GM18526 (cell line): ENCODE measurements around the gene NUAK1.

Source experiments
- POLR2A ChIP-seq: IDR thresholded peaks from 3 replicates; pipeline ENCODE4 v1.6.1; 2011; ENCODE audit not compliant: insufficient read length; ENCODE audit errors: extremely low read depth

The NUAK1 gene

DNA sequence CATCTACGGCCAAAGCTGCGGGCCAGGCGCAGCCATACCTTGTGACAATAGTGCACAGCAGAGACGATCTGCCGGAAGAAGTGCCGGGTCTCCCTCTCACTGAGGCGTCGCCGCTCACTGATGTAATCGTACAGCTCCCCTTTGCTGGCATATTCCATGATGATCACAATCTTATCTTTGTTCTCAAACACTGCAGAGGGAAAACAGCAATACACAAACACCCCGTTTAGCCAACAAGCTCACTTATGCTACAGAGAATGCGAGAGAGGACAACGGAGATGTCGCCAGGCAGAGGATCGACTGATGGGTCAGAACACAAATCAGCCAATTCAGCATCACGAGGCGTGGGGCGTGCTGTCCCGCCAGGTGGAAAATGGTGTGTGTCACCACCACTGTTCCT, 52.1 kb downstream of the NUAK1 start:
- TF ChIP-seq POLR2A: no peak

DNA sequence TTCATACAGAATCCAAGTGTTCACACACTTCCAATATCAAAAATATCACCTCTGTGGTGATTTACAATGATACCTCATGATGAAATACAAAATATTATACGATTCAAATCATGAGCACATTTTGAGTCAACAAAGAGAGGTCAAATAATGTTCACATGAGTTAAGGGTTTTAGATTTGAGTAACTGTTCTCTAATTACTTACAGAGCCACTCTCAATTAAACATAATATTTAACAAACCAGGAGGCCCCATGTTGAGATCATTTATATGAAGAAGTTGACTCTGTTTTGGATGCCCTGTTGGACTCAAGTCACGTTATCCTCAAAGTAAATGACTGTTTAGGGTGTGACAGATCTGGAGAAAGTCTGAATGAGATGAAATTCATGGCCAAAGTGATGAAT, 53.5 kb downstream of the NUAK1 start:
- no peak for TF ChIP-seq POLR2A

DNA sequence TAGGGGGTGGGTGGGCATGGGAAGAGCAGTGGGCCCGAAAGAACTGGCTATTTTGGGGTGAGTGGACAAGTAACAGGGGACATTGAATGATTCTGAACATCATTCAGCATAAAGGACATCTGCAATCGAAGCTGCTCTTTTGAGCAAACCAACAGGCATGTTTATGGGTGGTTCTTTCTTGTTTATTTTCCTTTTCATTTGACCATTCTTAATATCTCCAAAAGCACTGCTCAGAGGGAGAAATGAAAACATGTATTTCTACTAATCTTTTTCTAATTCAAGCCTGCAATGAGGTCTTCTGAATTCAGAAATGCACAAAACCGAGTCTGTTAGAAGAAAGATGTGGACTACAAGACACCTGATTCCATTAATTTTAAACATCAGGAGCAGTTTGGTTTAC, 54.0 kb downstream of the NUAK1 start:
- TF ChIP-seq POLR2A: no peak

DNA sequence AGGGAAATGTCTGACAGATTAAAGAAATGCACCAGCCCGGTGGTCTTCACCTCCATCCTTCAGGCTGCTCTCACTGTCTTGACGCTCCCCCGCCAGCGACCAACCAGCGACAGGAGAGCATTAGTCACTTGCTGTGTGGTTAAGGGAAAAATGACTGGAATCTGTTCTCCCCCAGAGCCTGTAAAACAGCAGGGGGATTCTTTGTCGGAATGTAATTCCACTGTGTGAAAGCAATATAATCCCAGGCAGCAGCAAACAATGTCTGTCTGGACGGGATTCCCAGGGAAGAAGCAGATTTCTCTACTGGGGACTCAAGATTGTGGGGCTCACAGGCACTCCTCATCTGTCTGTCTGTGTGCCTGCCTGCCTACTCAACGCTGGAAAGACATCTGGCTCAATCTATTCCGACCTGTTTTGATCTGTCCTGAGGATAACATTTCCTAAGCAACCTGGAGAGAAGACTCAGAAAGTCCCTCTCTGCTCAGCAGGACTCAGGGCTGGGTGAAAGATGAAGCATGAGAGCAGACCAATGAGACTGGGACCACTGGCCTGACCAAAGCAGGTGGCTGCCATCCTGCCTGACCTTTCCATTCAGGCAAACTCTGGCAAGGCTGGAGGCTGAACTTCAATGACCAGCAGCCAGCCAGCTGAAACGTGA, 54.6 kb downstream of the NUAK1 start:
- no peak for TF ChIP-seq POLR2A

DNA sequence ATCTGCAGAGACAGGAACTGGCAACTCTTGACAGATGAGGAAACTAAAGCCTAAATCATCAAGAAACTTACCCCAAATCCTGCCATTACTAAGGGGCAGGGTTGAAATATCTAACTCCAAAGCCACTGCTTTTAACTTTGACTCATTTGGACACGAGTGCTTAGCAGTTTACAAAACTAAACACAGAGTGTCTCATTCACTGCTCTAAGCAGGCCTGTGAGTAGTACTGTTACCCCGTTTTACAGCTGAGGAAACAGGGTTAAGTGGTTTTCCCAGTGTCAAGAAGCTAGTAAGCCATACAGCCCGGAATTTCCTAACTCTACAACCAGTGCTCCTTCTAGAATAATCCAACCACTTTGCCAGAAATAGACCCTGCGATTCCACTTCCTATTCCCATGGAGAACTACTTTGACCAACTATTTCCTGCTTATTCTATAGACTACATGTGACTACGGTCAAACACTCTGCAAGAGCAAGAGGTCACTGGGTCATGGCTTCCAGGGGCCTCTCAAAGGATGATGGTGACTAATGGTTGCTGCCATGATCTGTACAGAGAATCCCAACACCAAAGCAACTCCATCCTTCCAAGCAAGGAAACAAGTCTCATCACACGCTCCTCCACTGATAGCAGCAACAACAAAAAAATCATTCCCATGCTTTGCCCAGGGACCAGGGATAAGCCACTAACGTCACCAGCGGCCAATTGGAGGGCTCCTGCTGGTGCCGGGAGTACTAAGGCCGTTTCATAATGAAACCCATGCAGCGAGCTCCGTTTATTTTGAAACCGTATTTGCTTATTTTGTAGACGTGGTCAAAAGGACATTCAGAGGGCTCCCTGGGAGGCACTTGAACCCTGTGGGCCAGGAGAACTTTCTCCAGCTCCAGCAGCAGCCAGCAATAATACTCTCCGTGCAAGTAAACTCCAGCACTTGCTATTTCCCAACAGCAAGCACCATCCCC, 56.3 kb downstream of the NUAK1 start:
- TF ChIP-seq POLR2A: no peak

DNA sequence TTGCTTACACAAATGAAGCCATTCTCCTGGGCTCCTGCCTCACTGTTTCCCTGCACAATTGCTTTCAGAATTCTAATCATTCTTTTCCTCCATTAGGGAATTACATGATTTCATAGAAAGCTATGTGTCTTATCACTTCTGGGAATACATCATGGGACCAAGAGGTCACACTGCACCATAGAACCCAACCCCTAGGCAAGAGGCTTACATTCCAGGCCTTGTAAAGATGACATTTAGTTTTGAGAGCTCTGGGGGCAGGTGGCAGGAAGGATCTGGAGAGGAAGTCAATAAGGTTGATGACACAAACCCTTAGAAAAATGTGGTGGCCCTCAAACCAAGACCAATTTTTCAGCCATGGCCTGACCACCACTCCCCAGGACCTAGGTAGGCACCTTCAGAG, 57.1 kb downstream of the NUAK1 start:
- no peak for TF ChIP-seq POLR2A

DNA sequence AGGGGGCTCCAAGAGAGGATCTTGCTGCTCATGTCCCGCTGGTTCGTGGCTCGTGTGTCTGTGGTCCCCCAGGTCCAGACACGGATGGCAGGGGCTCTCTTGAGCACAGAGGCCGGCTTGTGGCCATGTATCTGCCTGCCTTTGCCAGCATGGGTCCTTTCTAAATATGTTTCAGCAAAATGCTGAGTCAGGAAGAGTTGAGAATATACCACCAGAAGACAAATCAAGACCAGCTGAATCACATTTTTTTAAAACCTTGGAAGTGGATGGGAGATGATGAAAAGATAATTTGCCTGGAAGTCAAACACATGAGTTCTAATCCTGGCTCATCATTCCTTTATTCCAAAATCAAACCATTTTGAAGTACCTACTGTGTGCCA, 58.0 kb downstream of the NUAK1 start:
- no peak for TF ChIP-seq POLR2A

DNA sequence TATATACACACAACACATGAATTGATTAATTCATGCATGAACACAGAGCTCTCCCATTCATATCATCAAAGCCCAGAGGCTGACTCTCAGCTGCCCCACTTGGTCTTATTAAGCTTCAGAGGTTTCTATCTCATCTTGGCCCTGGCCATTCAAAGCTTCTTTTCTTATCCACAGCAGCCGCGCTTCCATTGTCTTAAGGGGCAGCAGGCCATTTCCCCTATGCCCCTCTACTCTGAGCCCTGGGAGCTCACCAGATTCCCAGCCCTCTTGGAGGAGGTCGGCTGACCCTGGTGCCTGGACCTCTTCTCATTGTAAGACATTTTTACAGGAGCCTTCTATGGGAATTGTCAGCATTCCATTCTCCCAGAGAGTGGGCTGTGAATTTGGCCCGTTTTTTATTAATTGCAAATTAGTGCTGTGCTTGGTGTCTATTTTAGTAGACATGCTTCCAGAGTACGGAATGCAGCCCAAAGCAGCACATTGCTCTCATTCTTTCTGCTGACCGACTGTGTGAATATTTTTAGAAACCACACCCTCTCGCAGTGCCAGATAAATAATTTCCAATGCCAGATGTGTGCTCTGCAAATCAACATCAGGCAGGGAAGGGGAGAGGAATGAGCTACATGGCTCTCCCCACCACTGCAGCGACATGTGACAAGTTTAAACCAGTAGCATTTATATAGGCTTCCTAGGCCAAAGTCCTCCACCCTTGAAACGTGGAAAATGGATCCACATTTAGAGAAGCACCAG, 58.5 kb downstream of the NUAK1 start:
- TF ChIP-seq POLR2A: no peak

DNA sequence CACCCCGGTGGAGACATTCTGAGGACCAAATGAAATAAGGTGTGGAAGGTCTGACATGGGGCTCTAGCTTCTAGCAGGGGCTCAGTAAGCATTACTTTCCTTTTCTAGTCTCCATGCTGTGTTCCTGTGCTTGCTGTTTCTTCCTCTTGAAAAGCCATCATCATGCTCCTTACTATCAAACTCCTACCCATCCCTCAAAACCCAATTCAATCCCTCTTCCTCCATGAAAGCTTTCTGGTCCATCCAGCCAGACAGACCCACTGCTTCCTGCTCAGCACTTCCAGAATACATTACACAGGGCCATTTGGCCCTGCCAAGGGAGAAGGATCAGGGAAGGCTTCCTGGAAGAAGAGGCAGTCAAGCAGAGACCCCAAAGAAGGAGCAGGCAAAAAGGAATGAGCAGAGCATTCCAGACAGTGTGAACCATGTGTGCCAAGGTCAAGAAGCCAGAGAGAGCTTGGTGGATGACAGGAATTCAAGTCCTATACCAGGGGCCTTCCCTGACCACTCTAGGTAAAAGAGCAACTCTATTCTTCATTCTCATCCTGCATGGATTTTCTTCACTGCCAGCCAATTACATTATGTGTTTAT, 59.5 kb downstream of the NUAK1 start:
- no peak for TF ChIP-seq POLR2A

DNA sequence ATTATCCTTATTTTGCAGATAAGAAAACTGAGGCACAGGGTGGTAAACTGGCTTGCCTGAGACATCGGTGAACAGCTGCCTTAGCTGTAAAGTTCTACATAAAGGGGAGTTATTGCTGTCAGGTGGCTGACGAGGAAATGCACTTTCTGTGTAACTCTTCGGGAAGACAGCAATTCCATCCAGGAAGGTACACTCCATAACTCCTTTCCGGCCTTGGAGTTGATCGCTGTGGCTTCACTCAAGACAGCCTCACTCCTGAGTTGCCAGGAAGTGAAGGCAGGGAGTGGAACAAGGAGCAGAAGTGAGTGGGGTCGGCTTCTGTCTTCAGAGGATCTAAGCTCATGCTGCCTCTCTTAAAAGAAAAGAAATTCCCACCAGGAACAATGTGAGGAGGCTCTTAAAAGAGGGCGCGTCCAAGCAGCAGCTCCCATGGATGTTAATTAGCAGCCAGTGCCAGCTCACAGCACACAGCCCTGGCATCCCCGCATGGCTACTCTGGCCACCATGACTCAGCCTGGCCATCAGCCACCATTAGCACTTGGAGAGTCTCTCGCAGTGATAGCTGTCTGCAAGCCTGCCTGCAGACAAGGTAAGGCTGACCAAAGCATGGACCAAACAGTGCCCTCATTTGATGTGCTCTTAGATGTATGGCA, 60.3 kb downstream of the NUAK1 start:
- no peak for TF ChIP-seq POLR2A

DNA sequence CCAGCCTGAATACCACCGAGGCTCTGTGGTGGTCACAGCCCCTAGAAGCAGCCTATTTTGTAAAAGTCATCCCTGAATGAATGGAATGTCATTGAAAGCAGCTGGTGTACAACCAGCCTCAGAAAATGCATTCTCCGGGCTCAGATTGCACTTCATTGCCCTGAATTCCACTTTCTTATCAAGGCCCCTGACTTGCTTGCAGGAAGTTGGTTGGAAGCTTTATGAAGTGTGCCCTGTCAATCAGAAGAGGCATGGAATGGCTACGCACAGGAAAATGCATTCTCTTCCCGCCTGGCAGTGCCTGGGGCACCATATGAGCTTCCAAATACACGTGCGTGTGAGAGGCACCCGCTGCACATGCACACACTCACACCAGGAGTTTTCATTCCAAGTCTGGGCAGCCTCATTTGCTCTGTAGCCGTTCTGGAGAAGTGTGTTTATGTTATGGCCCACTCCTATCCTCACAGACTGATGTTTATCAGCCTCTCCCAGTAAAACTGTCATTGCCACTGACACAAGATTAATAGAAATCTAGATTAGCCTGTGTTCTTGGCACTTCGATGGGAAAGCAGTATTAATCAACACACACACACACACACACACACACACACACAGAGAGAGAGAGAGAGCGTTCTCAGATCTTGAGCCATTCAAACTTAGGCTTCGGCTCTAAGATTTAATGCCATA, 63.9 kb downstream of the NUAK1 start:
- no peak for TF ChIP-seq POLR2A

DNA sequence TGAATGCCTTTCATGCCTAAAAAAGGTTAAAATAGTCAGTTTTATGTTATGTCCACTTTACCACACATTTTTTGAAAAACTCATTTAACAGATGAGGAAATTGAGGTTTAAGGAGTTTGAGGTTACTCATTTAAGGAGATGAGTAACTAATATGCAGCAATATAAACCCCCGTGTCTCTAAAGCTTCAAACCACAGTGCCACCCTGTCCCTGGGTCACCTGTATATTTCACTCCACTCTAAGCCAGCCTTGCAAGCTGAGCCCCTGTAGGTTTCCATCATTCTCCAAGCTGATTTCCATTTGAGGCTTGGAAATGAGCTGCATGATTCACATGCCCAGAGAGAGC, 64.4 kb downstream of the NUAK1 start:
- no peak for TF ChIP-seq POLR2A

DNA sequence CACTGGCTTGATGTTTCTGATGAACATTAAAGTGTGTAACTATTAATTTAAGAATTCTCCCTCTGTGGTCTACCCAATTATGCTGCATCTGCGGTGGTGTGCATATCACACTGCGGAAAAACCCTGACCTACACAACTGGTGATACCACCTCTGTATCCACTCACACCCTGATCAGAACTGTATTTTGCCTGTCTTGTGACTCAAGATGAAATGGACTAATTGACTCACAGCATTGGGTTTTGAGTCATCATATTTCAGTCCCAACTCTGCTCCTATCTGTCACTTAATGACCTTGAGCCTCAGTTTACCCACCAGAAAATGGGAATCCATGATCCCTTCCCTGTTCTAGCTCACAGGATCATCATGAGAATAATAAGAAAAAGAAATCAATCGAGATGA, 65.6 kb downstream of the NUAK1 start:
- TF ChIP-seq POLR2A: no peak

DNA sequence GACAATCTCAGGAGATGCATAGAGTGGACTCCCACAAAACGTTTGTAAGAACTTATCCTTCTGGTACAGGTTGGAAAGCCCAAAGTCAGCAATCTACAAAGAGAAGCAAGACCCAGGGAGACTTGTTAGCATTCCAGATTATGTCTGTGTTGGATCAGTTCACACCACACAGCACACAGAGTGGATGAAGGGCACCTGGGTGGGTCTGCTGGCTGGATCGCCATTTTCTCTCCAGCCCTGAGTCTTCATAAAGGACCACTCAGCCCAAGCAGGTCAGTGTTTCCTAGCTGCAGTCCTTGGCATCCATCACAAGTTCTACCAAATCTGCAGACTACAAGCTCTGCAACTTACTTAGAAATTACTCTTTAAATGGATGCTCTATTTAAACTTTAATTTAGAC, 66.0 kb downstream of the NUAK1 start:
- TF ChIP-seq POLR2A: no peak

DNA sequence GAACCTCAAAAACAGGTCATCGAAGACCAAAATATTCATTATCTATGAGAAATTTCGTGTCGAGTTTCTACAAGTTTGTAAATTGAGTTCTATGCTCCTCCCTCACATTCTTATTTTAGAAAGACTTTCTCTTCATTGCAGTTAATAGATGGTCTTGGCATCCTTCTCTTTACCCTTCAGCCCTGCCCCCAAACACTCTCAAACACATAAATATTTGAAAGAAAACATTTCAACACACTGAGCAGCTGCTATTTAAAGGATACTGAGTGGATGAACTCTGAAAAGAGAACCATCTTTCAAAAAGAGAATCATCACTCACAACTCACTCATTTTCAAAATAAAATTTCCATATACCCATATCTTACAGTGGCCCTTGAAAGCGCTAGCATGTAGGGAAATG, 67.1 kb downstream of the NUAK1 start:
- no peak for TF ChIP-seq POLR2A

DNA sequence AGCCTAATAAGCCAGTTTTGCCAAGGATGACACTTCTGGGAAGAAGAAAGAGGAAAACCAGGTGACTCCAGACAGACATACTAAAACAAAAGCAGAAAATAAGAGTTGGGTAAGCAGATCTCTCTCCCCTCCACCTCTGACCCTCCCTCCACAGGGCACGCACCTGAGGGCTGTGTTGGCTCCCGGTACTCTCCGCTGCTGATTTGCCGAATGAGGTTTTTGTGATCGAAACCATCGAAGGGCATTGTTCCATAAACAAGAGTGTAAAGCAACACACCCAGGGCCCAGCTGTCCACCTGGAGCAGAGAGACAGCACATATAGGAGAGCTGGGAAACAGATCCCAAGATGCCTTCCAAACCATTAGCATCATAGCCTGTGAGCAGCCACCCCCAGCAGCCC, 68.1 kb downstream of the NUAK1 start:
- TF ChIP-seq POLR2A: no peak
